GM12865 (cell line): Measurements from ENCODE around the gene ZMIZ1.
A peak's percentile ranks its signal among the peaks of the same experiment; 100 is the strongest.

Source experiments
- DNase-seq: peaks from one replicate; pipeline ENCODE4 v3.0.0; 2010; ENCODE audit warnings: low read depth
- H3K4me3 ChIP-seq: 2 replicates; pipeline ENCODE4 v1.5.1; 2011; ENCODE audit warnings: mild to moderate bottlenecking, low read depth, low read length, control low read depth
- CTCF ChIP-seq: IDR thresholded peaks from 2 replicates; pipeline ENCODE4 v1.5.1; 2011; ENCODE audit warnings: low read length, control low read depth, low read depth, inconsistent platforms; ENCODE audit not compliant: insufficient read depth; ENCODE audit errors: missing control alignments

ZMIZ1 gene

GRCh38 chr10:79135790-79136189 lies 67.0 kb downstream of the ZMIZ1 start:
- no peak for TF ChIP-seq CTCF
- DNase-seq = no peak
- H3K4me3 ChIP-seq = no peak overlapping the region

GRCh38 chr10:79136236-79137005 lies 67.7 kb downstream of the ZMIZ1 start:
- H3K4me3 ChIP-seq = no peak overlapping the region
- no peak for DNase-seq
- no peak for TF ChIP-seq CTCF

DNA sequence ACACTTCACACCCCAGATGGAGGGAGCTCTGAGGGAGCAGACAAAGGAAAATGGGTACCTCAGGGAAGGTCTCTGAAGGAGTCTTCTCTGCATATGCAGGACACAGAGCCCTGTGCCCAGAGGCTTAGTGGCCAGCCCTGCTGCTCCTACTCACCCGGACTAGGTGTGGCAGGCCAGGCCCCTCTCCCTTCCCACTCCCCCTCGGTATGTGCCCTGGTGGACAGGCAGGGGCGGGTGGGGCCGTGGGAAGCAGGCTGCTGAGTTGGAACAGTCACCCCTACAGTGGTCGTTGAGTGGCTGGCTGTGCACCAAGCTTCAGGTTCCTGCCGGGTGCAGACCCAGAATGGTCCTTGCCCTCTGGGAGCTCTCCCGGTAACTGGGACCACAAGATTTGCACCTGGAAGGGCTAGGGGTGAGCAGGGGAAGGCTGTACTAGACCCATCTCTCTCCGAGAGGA lies 68.6 kb downstream of the ZMIZ1 start:
- H3K4me3 ChIP-seq = no peak overlapping the region
- no peak for TF ChIP-seq CTCF
- DNase-seq = no peak

DNA sequence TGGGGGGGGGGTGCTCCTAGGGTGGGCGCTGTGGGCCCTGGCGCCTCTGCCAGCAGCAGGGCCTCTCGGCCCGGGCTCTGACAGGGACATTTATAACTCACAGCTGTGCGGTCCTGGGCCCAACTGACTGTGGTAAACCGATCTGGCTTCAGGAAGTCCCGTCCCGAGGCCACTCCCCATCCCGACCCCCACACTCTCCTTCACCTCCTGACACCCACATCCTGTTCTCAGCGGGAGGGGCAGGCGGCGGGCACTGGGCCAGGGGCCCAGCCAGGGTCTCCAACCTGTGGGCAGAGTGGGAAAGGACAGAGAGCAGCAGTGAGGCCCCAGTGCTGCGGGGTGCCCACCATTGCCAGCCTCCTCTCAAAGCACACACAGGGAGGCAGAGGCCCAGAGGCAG lies 69.1 kb downstream of the ZMIZ1 start:
- peak; percentile 75 for DNase-seq
- TF ChIP-seq CTCF = no peak
- H3K4me3 ChIP-seq = no peak overlapping the region

- no peak for TF ChIP-seq CTCF
- no peak for DNase-seq
- no peak overlapping the region for H3K4me3 ChIP-seq
Observed at GRCh38 chr10:79138449-79139123, 69.8 kb downstream of the ZMIZ1 start.

- TF ChIP-seq CTCF = no peak
- DNase-seq = no peak
- no peak overlapping the region for H3K4me3 ChIP-seq
Observed at GRCh38 chr10:79139124-79139835, 70.5 kb downstream of the ZMIZ1 start.
